Measurements from ENCODE around the gene KRTAP17-1. TPM values are rescaled to one million over a fixed set of nuclear protein-coding genes. Genes with fewer than 3 reads are reported as not detected.
A peak's percentile ranks its signal among the peaks of the same experiment; 100 is the strongest.

The KRTAP17-1 gene
- polyA plus RNA-seq, 1 donor (not counting 4 experiments of a cell fraction or from before 2014, with no cell fraction given) = not detected

DNA sequence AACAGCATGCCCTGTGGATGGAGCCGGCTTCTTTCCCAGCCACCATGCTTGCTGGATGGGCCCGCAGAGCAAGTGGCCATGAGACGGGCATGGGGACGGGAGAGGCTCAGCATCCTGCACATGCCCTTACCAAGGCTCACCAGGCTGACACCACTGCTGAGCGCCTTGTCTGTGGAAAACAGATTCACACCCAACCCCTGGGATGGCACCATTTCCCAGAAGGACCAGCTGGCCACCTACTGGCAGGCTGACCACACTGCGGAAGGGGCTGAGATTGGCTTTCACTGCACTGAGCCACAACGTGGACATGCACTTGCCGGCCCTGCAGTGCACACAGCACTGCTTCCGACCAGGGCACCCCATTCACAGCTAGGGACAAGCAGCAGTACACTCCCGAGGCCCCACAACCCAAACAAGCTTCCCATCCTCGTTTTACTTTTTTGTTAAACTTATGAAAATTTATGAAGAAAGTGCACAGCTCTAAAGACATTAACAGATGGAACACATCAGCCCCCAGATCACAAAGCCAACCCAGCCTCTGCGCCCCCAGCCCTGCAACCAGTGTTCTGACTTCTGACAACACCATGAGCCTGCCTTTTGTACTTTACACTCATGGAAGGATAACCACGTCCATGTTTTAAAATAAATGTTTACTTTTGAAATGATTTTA, 13.9 kb upstream of the KRTAP17-1 start:
- H3K9me3 ChIP-seq (ENCODE audit: control insufficient read depth, low read depth, low read length) = no peaks in the 10 kb centered on the region
- H3K36me3 ChIP-seq (ENCODE audit: control insufficient read depth in 2 of 2, extremely low read depth in 1 of 2, insufficient read depth in 2 of 2, low read length in 2 of 2) = no peaks in the 10 kb centered on the region
- no peaks in the 10 kb centered on the region for H3K79me2 ChIP-seq (ENCODE audit: control insufficient read depth, insufficient read depth, low read length)
- dilution Hi-C loops (cut with MboI; ENCODE audit: extremely low pct_ligation_motif_present, low sequenced_read_pairs) = no loop called here
- no peaks in the 10 kb centered on the region for H3K4me1 ChIP-seq (ENCODE audit: control insufficient read depth, extremely low read depth, insufficient read depth, low read length)
- no peaks in the 10 kb centered on the region for H4K20me1 ChIP-seq (ENCODE audit: control insufficient read depth, extremely low read depth, insufficient read depth, low read length)
- TF ChIP-seq, protein P1, sequence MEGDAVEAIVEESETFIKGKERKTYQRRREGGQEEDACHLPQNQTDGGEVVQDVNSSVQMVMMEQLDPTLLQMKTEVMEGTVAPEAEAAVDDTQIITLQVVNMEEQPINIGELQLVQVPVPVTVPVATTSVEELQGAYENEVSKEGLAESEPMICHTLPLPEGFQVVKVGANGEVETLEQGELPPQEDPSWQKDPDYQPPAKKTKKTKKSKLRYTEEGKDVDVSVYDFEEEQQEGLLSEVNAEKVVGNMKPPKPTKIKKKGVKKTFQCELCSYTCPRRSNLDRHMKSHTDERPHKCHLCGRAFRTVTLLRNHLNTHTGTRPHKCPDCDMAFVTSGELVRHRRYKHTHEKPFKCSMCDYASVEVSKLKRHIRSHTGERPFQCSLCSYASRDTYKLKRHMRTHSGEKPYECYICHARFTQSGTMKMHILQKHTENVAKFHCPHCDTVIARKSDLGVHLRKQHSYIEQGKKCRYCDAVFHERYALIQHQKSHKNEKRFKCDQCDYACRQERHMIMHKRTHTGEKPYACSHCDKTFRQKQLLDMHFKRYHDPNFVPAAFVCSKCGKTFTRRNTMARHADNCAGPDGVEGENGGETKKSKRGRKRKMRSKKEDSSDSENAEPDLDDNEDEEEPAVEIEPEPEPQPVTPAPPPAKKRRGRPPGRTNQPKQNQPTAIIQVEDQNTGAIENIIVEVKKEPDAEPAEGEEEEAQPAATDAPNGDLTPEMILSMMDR (optimal IDR thresholded peaks at IDR 0.05 in 1 of 3, IDR thresholded peaks at IDR 0.05 in 1 of 3, conservative IDR thresholded peaks at IDR 0.05 in 1 of 3; ENCODE audit: extremely low read depth in 1 of 3, insufficient read depth in 2 of 3, low read length in 3 of 3) = peak; percentile 89 to 93 (median 92)
- no peak for TF ChIP-seq EZH2 (IDR thresholded peaks at IDR 0.05; ENCODE audit: low read length)
- H2AFZ ChIP-seq (ENCODE audit: control insufficient read depth, low read length) = no peak overlapping the region
- DNase-seq (ENCODE audit: low read depth, low spot score) (no peak), FAIRE-seq (peak; percentile 68)
- no peak overlapping the region for H3K9ac ChIP-seq (ENCODE audit: control insufficient read depth, extremely low read depth, insufficient read depth, low read length)
- H3K27me3 ChIP-seq (ENCODE audit: control insufficient read depth, extremely low read depth, insufficient read depth, low read length) = no peaks in the 10 kb centered on the region
- no peak overlapping the region for H3K27ac ChIP-seq (ENCODE audit: control insufficient read depth, insufficient read depth, low read length)
- H3K9me1 ChIP-seq (ENCODE audit: control insufficient read depth, extremely low read depth, insufficient read depth, low read length) = no peaks in the 10 kb centered on the region
- H3K4me2 ChIP-seq (ENCODE audit: control insufficient read depth, extremely low read depth, insufficient read depth, low read depth, low read length) = no peak overlapping the region
- no peak overlapping the region for H3K4me3 ChIP-seq (ENCODE audit: control insufficient read depth in 2 of 3, extremely low read depth in 1 of 3, insufficient read depth in 2 of 3, low read depth in 1 of 3, low read length in 3 of 3)

DNA sequence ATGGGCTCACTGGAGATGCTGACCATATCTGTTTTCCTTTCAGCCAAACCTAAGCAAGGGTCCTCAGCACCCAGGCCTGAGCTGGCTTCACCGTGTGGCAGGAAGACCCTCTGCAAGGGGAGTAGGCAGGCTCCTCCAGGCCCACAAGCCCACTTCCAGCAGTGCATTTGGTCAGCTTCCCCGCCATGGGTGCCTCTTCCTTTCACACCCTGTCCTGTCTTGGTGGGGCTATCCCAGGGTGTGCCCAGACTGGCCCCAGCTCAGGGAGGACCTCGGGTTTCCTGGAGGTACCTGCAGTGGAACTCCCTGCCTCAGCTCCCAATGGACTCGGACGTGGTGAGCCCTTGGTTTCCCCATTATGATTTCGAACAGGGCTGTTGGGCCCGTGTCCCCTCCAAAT, 12.7 kb upstream of the KRTAP17-1 start:
- no peak overlapping the region for H3K4me2 ChIP-seq (ENCODE audit: control insufficient read depth, extremely low read depth, insufficient read depth, low read depth, low read length)
- DNase-seq (ENCODE audit: low read depth, low spot score) (no peak), FAIRE-seq (no peak)
- no peak overlapping the region for H3K27ac ChIP-seq (ENCODE audit: control insufficient read depth, insufficient read depth, low read length)
- no peaks in the 10 kb centered on the region for H3K9me1 ChIP-seq (ENCODE audit: control insufficient read depth, extremely low read depth, insufficient read depth, low read length)
- no peaks in the 10 kb centered on the region for H4K20me1 ChIP-seq (ENCODE audit: control insufficient read depth, extremely low read depth, insufficient read depth, low read length)
- no peak overlapping the region for H3K4me3 ChIP-seq (ENCODE audit: control insufficient read depth in 2 of 3, extremely low read depth in 1 of 3, insufficient read depth in 2 of 3, low read depth in 1 of 3, low read length in 3 of 3)
- no peak overlapping the region for H2AFZ ChIP-seq (ENCODE audit: control insufficient read depth, low read length)
- dilution Hi-C loops (cut with MboI; ENCODE audit: extremely low pct_ligation_motif_present, low sequenced_read_pairs) = no loop called here
- H3K4me1 ChIP-seq (ENCODE audit: control insufficient read depth, extremely low read depth, insufficient read depth, low read length) = no peaks in the 10 kb centered on the region
- no peaks in the 10 kb centered on the region for H3K79me2 ChIP-seq (ENCODE audit: control insufficient read depth, insufficient read depth, low read length)
- no peaks in the 10 kb centered on the region for H3K27me3 ChIP-seq (ENCODE audit: control insufficient read depth, extremely low read depth, insufficient read depth, low read length)
- TF ChIP-seq, protein P1 (optimal IDR thresholded peaks at IDR 0.05 in 1 of 3, IDR thresholded peaks at IDR 0.05 in 1 of 3, conservative IDR thresholded peaks at IDR 0.05 in 1 of 3; ENCODE audit: extremely low read depth in 1 of 3, insufficient read depth in 2 of 3, low read length in 3 of 3) = no peak
- TF ChIP-seq EZH2 (IDR thresholded peaks at IDR 0.05; ENCODE audit: low read length) = no peak
- no peak overlapping the region for H3K9ac ChIP-seq (ENCODE audit: control insufficient read depth, extremely low read depth, insufficient read depth, low read length)
- no peaks in the 10 kb centered on the region for H3K36me3 ChIP-seq (ENCODE audit: control insufficient read depth in 2 of 2, extremely low read depth in 1 of 2, insufficient read depth in 2 of 2, low read length in 2 of 2)
- no peaks in the 10 kb centered on the region for H3K9me3 ChIP-seq (ENCODE audit: control insufficient read depth, low read depth, low read length)

All from keratinocyte (primary cell).